8988T (cell line): Measurements from ENCODE around the gene TTC8.
"Not testable (repeated sequence)": the region's sequence is repeated elsewhere in the genome, so short reads cannot be mapped to it uniquely, and the experiment has no call there.

Experiments
- DNase-seq: peaks from one replicate; pipeline ENCODE4 v3.0.0; 2011

TTC8 gene

GRCh38 chr14:88824314-88825077, at the start of gene TTC8:
TSS of gene TTC8 (plus strand) at chr14:88824651. CDS start at chr14:88824708, 57 bp downstream.
- peak; percentile 66 for DNase-seq

- no peak for DNase-seq
These were observed 48.9 kb upstream of the TTC8 start for GRCh38 chr14:88775532-88775931.

GRCh38 chr14:88785911-88786310, 38.5 kb upstream of the TTC8 start:
- DNase-seq, result no peak

GRCh38 chr14:88786715-88787114, 37.7 kb upstream of the TTC8 start:
- DNase-seq, result no peak

- DNase-seq, result not testable (repeated sequence)
These were observed 34.9 kb upstream of the TTC8 start for GRCh38 chr14:88789573-88789972.

- DNase-seq, result no peak
These were observed 33.8 kb upstream of the TTC8 start for GRCh38 chr14:88790501-88791251.

- DNase-seq, result no peak
These were observed 33.2 kb upstream of the TTC8 start for GRCh38 chr14:88791252-88791621.

- DNase-seq, result peak; percentile 5
These were observed 32.6 kb upstream of the TTC8 start for GRCh38 chr14:88791629-88792472.

GRCh38 chr14:88792473-88793258, 31.8 kb upstream of the TTC8 start, which contains the start of gene EML5:
TSS of gene EML5 (minus strand) at chr14:88792953. CDS start at chr14:88792503, 450 bp downstream.
- DNase-seq, result peak; percentile 37

- no peak for DNase-seq
These were observed 31.2 kb upstream of the TTC8 start for GRCh38 chr14:88793259-88793625.

- no peak for DNase-seq
These were observed 26.3 kb upstream of the TTC8 start for GRCh38 chr14:88798156-88798555.

GRCh38 chr14:88799522-88799921, 24.9 kb upstream of the TTC8 start:
- no peak for DNase-seq

GRCh38 chr14:88802596-88802995, 21.9 kb upstream of the TTC8 start:
- no peak for DNase-seq

- no peak for DNase-seq
These were observed 20.4 kb upstream of the TTC8 start for GRCh38 chr14:88804035-88804434.

GRCh38 chr14:88804477-88804876, 20.0 kb upstream of the TTC8 start:
- no peak for DNase-seq

- DNase-seq, result no peak
These were observed 16.1 kb upstream of the TTC8 start for GRCh38 chr14:88808359-88808758.

- no peak for DNase-seq
These were observed 8.5 kb upstream of the TTC8 start for GRCh38 chr14:88815980-88816379.

GRCh38 chr14:88818018-88818417, 6.4 kb upstream of the TTC8 start:
- no peak for DNase-seq

GRCh38 chr14:88819674-88820073, 4.8 kb upstream of the TTC8 start:
- DNase-seq, result not testable (repeated sequence)

- DNase-seq, result no peak
These were observed 3.1 kb upstream of the TTC8 start for GRCh38 chr14:88821378-88821777.

GRCh38 chr14:88821888-88822287, 2.6 kb upstream of the TTC8 start:
- no peak for DNase-seq

GRCh38 chr14:88823968-88824313, 510 bp upstream of the TTC8 start:
- DNase-seq, result no peak

- no peak for DNase-seq
These were observed 617 bp downstream of the TTC8 start for GRCh38 chr14:88825078-88825458.
